ENCODE data around the gene CPNE6.

Gene CPNE6

GRCh38 chr14:24086193-24086955 lies 15.0 kb downstream of the CPNE6 start:
- no peak overlapping the region for H3K4me3 ChIP-seq
- no peaks in the 10 kb centered on the region for H3K9me3 ChIP-seq
- no peak overlapping the region for H3K27ac ChIP-seq
- H3K4me1 ChIP-seq: peaks cover 0 to 5% (median 4%) of the 10 kb centered on the region in 4 donors
- intact Hi-C loops (cut with DNase I; ENCODE audit: low total_unique reads): no loop called here
- H3K36me3 ChIP-seq: no peaks in the 10 kb centered on the region
- H3K27me3 ChIP-seq: peaks cover 0 to 3% of the 10 kb centered on the region in 2 donors
- no peak for DNase-seq
- no peak for TF ChIP-seq CTCF (IDR thresholded peaks at IDR 0.05)

- no peaks in the 10 kb centered on the region for H3K27me3 ChIP-seq
- H3K27ac ChIP-seq: no peak overlapping the region
- no peak overlapping the region for H3K4me3 ChIP-seq
- DNase-seq: no peak
- H3K4me1 ChIP-seq: no peaks in the 10 kb centered on the region
- no peak for TF ChIP-seq CTCF (IDR thresholded peaks at IDR 0.05)
- H3K36me3 ChIP-seq: no peaks in the 10 kb centered on the region
- H3K9me3 ChIP-seq: no peaks in the 10 kb centered on the region
- intact Hi-C loops (cut with DNase I; ENCODE audit: low total_unique reads): no loop called here
These were observed 15.6 kb downstream of the CPNE6 start for GRCh38 chr14:24087004-24087403.

- no peaks in the 10 kb centered on the region for H3K36me3 ChIP-seq
- DNase-seq: no peak
- H3K9me3 ChIP-seq: no peaks in the 10 kb centered on the region
- H3K27me3 ChIP-seq: no peaks in the 10 kb centered on the region
- intact Hi-C loops (cut with DNase I; ENCODE audit: low total_unique reads): no loop called here
- peaks cover 0 to 3% (median 1%) of the 10 kb centered on the region in 4 donors for H3K4me1 ChIP-seq
- H3K27ac ChIP-seq: no peak overlapping the region
- no peak overlapping the region for H3K4me3 ChIP-seq
- TF ChIP-seq CTCF (IDR thresholded peaks at IDR 0.05): no peak
These were observed 16.7 kb downstream of the CPNE6 start for GRCh38 chr14:24088095-24088494.

GRCh38 chr14:24089890-24090289 lies 18.5 kb downstream of the CPNE6 start:
- Histone ChIP-seq H3K36me3 (no peaks in the 10 kb centered on the region), H3K9me3 (no peaks in the 10 kb centered on the region), H3K4me3 (no peak overlapping the region), H3K27me3 (no peaks in the 10 kb centered on the region), H3K4me1 (peaks cover 0 to 13% (median 10%) of the 10 kb centered on the region in 4 donors), H3K27ac (no peak overlapping the region)
- no peak for TF ChIP-seq CTCF (IDR thresholded peaks at IDR 0.05)
- no peak for DNase-seq
- intact Hi-C loops (cut with DNase I; ENCODE audit: low total_unique reads): loop anchor here (5.0 kb wide), 1 partner anchor 33 kb away; no protein-coding TSS in a partner anchor

GRCh38 chr14:24092110-24092504 lies 20.7 kb downstream of the CPNE6 start:
- peak overlapping the region in 1 of 2 donors; percentile 99 for H3K27ac ChIP-seq

More at GRCh38 chr14:24092110-24092504, 20.7 kb downstream of the CPNE6 start:
- DNase-seq: no peak
- H3K9me3 ChIP-seq: no peaks in the 10 kb centered on the region
- peaks cover 0 to 23% (median 19%) of the 10 kb centered on the region in 4 donors for H3K4me1 ChIP-seq
- H3K36me3 ChIP-seq: no peaks in the 10 kb centered on the region
- no peak overlapping the region for H3K4me3 ChIP-seq
- intact Hi-C loops (cut with DNase I; ENCODE audit: low total_unique reads): loop anchor here (5.0 kb wide), 1 partner anchor 35 kb away; no protein-coding TSS in a partner anchor
- TF ChIP-seq CTCF (IDR thresholded peaks at IDR 0.05): no peak
- H3K27me3 ChIP-seq: no peaks in the 10 kb centered on the region

Data from tibial artery (tissue), 4 donors.